ENCODE data around the gene NEDD4L. TPM values are rescaled to one million over a fixed set of nuclear protein-coding genes. Genes with fewer than 3 reads are reported as not detected.

The NEDD4L gene
- total RNA-seq, 2 experiments from 2014 or later: 11.2 to 13.7 TPM

- Histone ChIP-seq H3K27ac (ENCODE audit: low read depth in 1 of 2, low read length in 2 of 2) (no peak overlapping the region), H3K27me3 (ENCODE audit: control insufficient read depth in 1 of 2, insufficient read depth in 2 of 2, low read length in 2 of 2) (no peaks in the 10 kb centered on the region), H3K36me3 (ENCODE audit: insufficient read depth, low read length) (no peaks in the 10 kb centered on the region), H3K4me1 (ENCODE audit: insufficient read depth, low read length) (no peaks in the 10 kb centered on the region), H3K4me3 (ENCODE audit: low read length) (no peak overlapping the region), H3K9me3 (ENCODE audit: control insufficient read depth in 1 of 2, insufficient read depth in 1 of 2, low read length in 2 of 2) (no peaks in the 10 kb centered on the region)
- H3K4me1 Mint-ChIP-seq (ENCODE audit: low read depth): no peaks in the 10 kb centered on the region
- POLR2A ChIA-PET: no interaction called here
- no peaks in the 10 kb centered on the region for H3K9me3 Mint-ChIP-seq
- ATAC-seq (ENCODE audit: poor library complexity) (no peak), DNase-seq (no peak)
- H3K27ac Mint-ChIP-seq: no peak overlapping the region
- intact Hi-C loops (cut with DNase I, micrococcal nuclease): no loop called here
- CTCF ChIA-PET: no interaction called here
- H3K4me3 Mint-ChIP-seq: no peak overlapping the region
- no peaks in the 10 kb centered on the region for H3K36me3 Mint-ChIP-seq (ENCODE audit: low read depth)
- peaks cover 7% of the 10 kb centered on the region for H3K27me3 Mint-ChIP-seq
- TF ChIP-seq CTCF (IDR thresholded peaks at IDR 0.05): no peak
Measured at GRCh38 chr18:58230438-58231179, 186.6 kb downstream of the NEDD4L start.

GRCh38 chr18:58231930-58232329 lies 187.9 kb downstream of the NEDD4L start:
- Histone ChIP-seq H3K4me1 (ENCODE audit: insufficient read depth, low read length) (no peaks in the 10 kb centered on the region), H3K27ac (ENCODE audit: low read depth in 1 of 2, low read length in 2 of 2) (no peak overlapping the region), H3K27me3 (ENCODE audit: control insufficient read depth in 1 of 2, insufficient read depth in 2 of 2, low read length in 2 of 2) (no peaks in the 10 kb centered on the region), H3K9me3 (ENCODE audit: control insufficient read depth in 1 of 2, insufficient read depth in 1 of 2, low read length in 2 of 2) (no peaks in the 10 kb centered on the region), H3K36me3 (ENCODE audit: insufficient read depth, low read length) (no peaks in the 10 kb centered on the region), H3K4me3 (ENCODE audit: low read length) (no peak overlapping the region)
- Mint-ChIP-seq H3K27me3 (peaks cover 7% of the 10 kb centered on the region), H3K27ac (no peak overlapping the region), H3K4me3 (no peak overlapping the region), H3K36me3 (ENCODE audit: low read depth) (no peaks in the 10 kb centered on the region), H3K4me1 (ENCODE audit: low read depth) (no peaks in the 10 kb centered on the region), H3K9me3 (no peaks in the 10 kb centered on the region)
- ChIA-PET CTCF (no interaction called here), POLR2A (no interaction called here)
- intact Hi-C loops (cut with DNase I, micrococcal nuclease): no loop called here
- no peak for TF ChIP-seq CTCF (IDR thresholded peaks at IDR 0.05)
- DNase-seq (no peak), ATAC-seq (ENCODE audit: poor library complexity) (no peak)

- H3K4me3 Mint-ChIP-seq: no peak overlapping the region
- ATAC-seq (ENCODE audit: poor library complexity) (no peak), DNase-seq (no peak)
- H3K9me3 Mint-ChIP-seq: no peaks in the 10 kb centered on the region
- ChIA-PET CTCF (no interaction called here), POLR2A (no interaction called here)
- no peak overlapping the region for H3K27ac Mint-ChIP-seq
- intact Hi-C loops (cut with DNase I, micrococcal nuclease): no loop called here
- H3K27ac ChIP-seq (ENCODE audit: low read depth in 1 of 2, low read length in 2 of 2): no peak overlapping the region
- H3K36me3 Mint-ChIP-seq (ENCODE audit: low read depth): no peaks in the 10 kb centered on the region
- H3K27me3 Mint-ChIP-seq: peaks cover under 1% of the 10 kb centered on the region
- H3K9me3 ChIP-seq (ENCODE audit: control insufficient read depth in 1 of 2, insufficient read depth in 1 of 2, low read length in 2 of 2): no peaks in the 10 kb centered on the region
- no peaks in the 10 kb centered on the region for H3K4me1 ChIP-seq (ENCODE audit: insufficient read depth, low read length)
- H3K4me3 ChIP-seq (ENCODE audit: low read length): no peak overlapping the region
- no peak for TF ChIP-seq CTCF (IDR thresholded peaks at IDR 0.05)
- no peaks in the 10 kb centered on the region for H3K36me3 ChIP-seq (ENCODE audit: insufficient read depth, low read length)
- no peaks in the 10 kb centered on the region for H3K27me3 ChIP-seq (ENCODE audit: control insufficient read depth in 1 of 2, insufficient read depth in 2 of 2, low read length in 2 of 2)
- H3K4me1 Mint-ChIP-seq (ENCODE audit: low read depth): no peaks in the 10 kb centered on the region
Measured at GRCh38 chr18:58232668-58233067, 188.6 kb downstream of the NEDD4L start.

Data from CD4-positive, alpha-beta T cell (primary cell).